GM23248 (cell line): Measurements from ENCODE around the gene PREP. TPM values are rescaled to one million over a fixed set of nuclear protein-coding genes. Genes with fewer than 3 reads are reported as not detected.

ENCODE experiments used
- DNase-seq: peaks from one replicate; pipeline ENCODE4 v3.0.0-alpha.2; 2015
- H2AFZ ChIP-seq: fragments of 200-600 bp; sonication (generic); 2 replicates; pipeline ENCODE4 v1.6.1; 2016; ENCODE audit warnings: antibody characterized with exemption
- H3F3A ChIP-seq: fragments of 200-600 bp; sonication (generic); 2 replicates; pipeline ENCODE4 v1.6.1; 2016; ENCODE audit warnings: mild to moderate bottlenecking, antibody characterized with exemption, mixed run types; ENCODE audit not compliant: insufficient read depth
- H3K27ac ChIP-seq: fragments of 200-600 bp; sonication (generic); 2 replicates; pipeline ENCODE4 v1.5.1; 2016; ENCODE audit warnings: mild to moderate bottlenecking
- H3K27me3 ChIP-seq: fragments of 200-600 bp; sonication (generic); replicated peaks from 2 replicates; pipeline ENCODE4 v1.6.1; 2016; ENCODE audit warnings: mild to moderate bottlenecking; ENCODE audit not compliant: insufficient read depth
- H3K36me3 ChIP-seq: fragments of 200-600 bp; sonication (generic); 2 replicates; pipeline ENCODE4 v1.6.1; 2016; ENCODE audit warnings: low read depth, mild to moderate bottlenecking
- H3K4me1 ChIP-seq: fragments of 200-600 bp; sonication (generic); 2 replicates; pipeline ENCODE4 v1.6.1; 2016; ENCODE audit warnings: mild to moderate bottlenecking; ENCODE audit not compliant: insufficient read depth
- H3K4me2 ChIP-seq: fragments of 200-600 bp; sonication (generic); one replicate; pipeline ENCODE4 v1.6.1; 2016; ENCODE audit warnings: mild to moderate bottlenecking; ENCODE audit not compliant: unreplicated experiment
- H3K4me3 ChIP-seq: fragments of 200-600 bp; sonication (generic); 2 replicates; pipeline ENCODE4 v1.5.1; 2016; ENCODE audit warnings: mild to moderate bottlenecking
- H3K79me2 ChIP-seq: fragments of 200-600 bp; sonication (generic); 2 replicates; pipeline ENCODE4 v1.6.1; 2016; ENCODE audit warnings: mild to moderate bottlenecking; ENCODE audit not compliant: insufficient read depth
- H3K9ac ChIP-seq: fragments of 200-600 bp; sonication (generic); 2 replicates; pipeline ENCODE4 v1.6.1; 2016; ENCODE audit warnings: mild to moderate bottlenecking
- H3K9me2 ChIP-seq: fragments of 200-600 bp; sonication (generic); 2 replicates; pipeline ENCODE4 v1.6.1; 2016; ENCODE audit warnings: mixed run types, mild to moderate bottlenecking, moderate library complexity; ENCODE audit not compliant: insufficient read depth
- H3K9me3 ChIP-seq: fragments of 200-600 bp; sonication (generic); one replicate; pipeline ENCODE4 v1.6.1; 2017; ENCODE audit warnings: low read depth
- H4K20me1 ChIP-seq: fragments of 200-600 bp; sonication (generic); 2 replicates; pipeline ENCODE4 v1.6.0; 2016; ENCODE audit not compliant: insufficient read depth
- EZH2 ChIP-seq: fragments of 200-600 bp; sonication (generic); IDR thresholded peaks from 2 replicates; pipeline ENCODE4 v1.6.1; 2018; ENCODE audit warnings: antibody characterized with exemption, mild to moderate bottlenecking; ENCODE audit not compliant: insufficient read depth, poor library complexity, severe bottlenecking
- EZH2phosphoT487 ChIP-seq: fragments of 200-600 bp; sonication (generic); IDR thresholded peaks from 2 replicates; pipeline ENCODE4 v1.6.1; 2018; ENCODE audit warnings: antibody characterized with exemption, moderate library complexity, mild to moderate bottlenecking, low read depth; ENCODE audit not compliant: insufficient read depth
- WGBS, 2 experiments: methylation state at CpG; one replicate each; pipeline ENCODE4 v1.1.6; 2015 to 2017; ENCODE audit warnings: low lambda C conversion rate in 2 of 2, low coverage in 1 of 2; ENCODE audit errors: missing lambda C conversion rate in 2 of 2; 5-methylcytosine and 5-hydroxymethylcytosine counted together
- in situ Hi-C: fragments of 300-500 bp; cut with MboI; formaldehyde crosslinking; loops from 2 replicates; pipeline ENCODE4 v1.15.0; 2020
- polyA plus RNA-seq: library from polyadenylated mRNA; unstranded; fragments of >200 nt; fragmentation: Nextera tagmentation; extraction: Ambion mirVana; gene quantifications from 2 replicates; pipeline ENCODE4 v1.2.1, GENCODE V29; 2016
- total RNA-seq: library from RNA; depleted of rRNA; stranded (reverse); fragments of >200 nt; shearing (Covaris generic); gene quantifications from 2 replicates; pipeline ENCODE4 v1.2.3, GENCODE V29; 2014

The PREP gene
- total and polyA plus RNA-seq, 2 experiments from 2014 or later: 18.9 to 37.9 TPM

- no peak overlapping the region for H2AFZ ChIP-seq
- no peak overlapping the region for H3K4me3 ChIP-seq
- H3K79me2 ChIP-seq: no peaks in the 10 kb centered on the region
- H3K36me3 ChIP-seq: peaks cover 16% of the 10 kb centered on the region
- 34 to 35% methylated on average over 2 of the region's 2 CpGs for WGBS, 2 experiments
- H3K27ac ChIP-seq: no peak overlapping the region
- H3K4me2 ChIP-seq: no peak overlapping the region
- no peak overlapping the region for H3K9ac ChIP-seq
- H3K27me3 ChIP-seq: no peaks in the 10 kb centered on the region
- H3K4me1 ChIP-seq: peaks cover 20% of the 10 kb centered on the region
- no peaks in the 10 kb centered on the region for H3K9me3 ChIP-seq
- in situ Hi-C loops: no loop called here
- no peaks in the 10 kb centered on the region for H3K9me2 ChIP-seq
- peaks cover 18% of the 10 kb centered on the region for H3F3A ChIP-seq
- H4K20me1 ChIP-seq: 0 out of 2 replicates have a peak, but pooled peaks cover 4% of the 10 kb centered on the region
- DNase-seq: peak; percentile 47
- no peak for TF ChIP-seq EZH2phosphoT487
- TF ChIP-seq EZH2: no peak
Observed at GRCh38 chr6:105326216-105326615, 76.7 kb downstream of the PREP start.

- Histone ChIP-seq H3K4me2 (no peak overlapping the region), H3K36me3 (peaks cover 17% of the 10 kb centered on the region), H3K79me2 (no peaks in the 10 kb centered on the region), H3K4me3 (no peak overlapping the region), H3K9me2 (no peaks in the 10 kb centered on the region), H4K20me1 (0 out of 2 replicates have a peak, but pooled peaks cover 4% of the 10 kb centered on the region), H3K27ac (no peak overlapping the region), H3K4me1 (peaks cover 23% of the 10 kb centered on the region), H3K9ac (no peak overlapping the region), H3K9me3 (no peaks in the 10 kb centered on the region), H2AFZ (no peak overlapping the region), H3K27me3 (no peaks in the 10 kb centered on the region), H3F3A (peaks cover 24% of the 10 kb centered on the region)
- DNase-seq: peak; percentile 53
- in situ Hi-C loops: no loop called here
- TF ChIP-seq EZH2phosphoT487 (no peak), EZH2 (no peak)
- WGBS, 2 experiments: 72 to 77% methylated on average over 9 of the region's 9 CpGs
Observed at GRCh38 chr6:105324386-105324950, 78.4 kb downstream of the PREP start.

- no peak overlapping the region for H3K27ac ChIP-seq
- H3F3A ChIP-seq: peaks cover 17% of the 10 kb centered on the region
- no peak overlapping the region for H3K9ac ChIP-seq
- H3K4me3 ChIP-seq: no peak overlapping the region
- no peak overlapping the region for H3K4me2 ChIP-seq
- no peak overlapping the region for H2AFZ ChIP-seq
- no peaks in the 10 kb centered on the region for H3K79me2 ChIP-seq
- 91 to 100% methylated on average over 3 of the region's 3 CpGs for WGBS, 2 experiments
- DNase-seq: no peak
- peaks cover 36% of the 10 kb centered on the region for H3K4me1 ChIP-seq
- 0 out of 2 replicates have a peak, but pooled peaks cover 3% of the 10 kb centered on the region for H4K20me1 ChIP-seq
- peaks cover 17% of the 10 kb centered on the region for H3K36me3 ChIP-seq
- in situ Hi-C loops: no loop called here
- H3K27me3 ChIP-seq: no peaks in the 10 kb centered on the region
- no peaks in the 10 kb centered on the region for H3K9me2 ChIP-seq
- no peaks in the 10 kb centered on the region for H3K9me3 ChIP-seq
- TF ChIP-seq EZH2 (no peak), EZH2phosphoT487 (no peak)
Observed at GRCh38 chr6:105322499-105323225, 80.2 kb downstream of the PREP start.

- no peaks in the 10 kb centered on the region for H3K79me2 ChIP-seq
- no peaks in the 10 kb centered on the region for H3K27me3 ChIP-seq
- no peaks in the 10 kb centered on the region for H3K9me2 ChIP-seq
- no peak overlapping the region for H3K4me3 ChIP-seq
- DNase-seq: no peak
- no peaks in the 10 kb centered on the region for H4K20me1 ChIP-seq
- H3F3A ChIP-seq: peaks cover 8% of the 10 kb centered on the region
- no peaks in the 10 kb centered on the region for H3K9me3 ChIP-seq
- in situ Hi-C loops: no loop called here
- H2AFZ ChIP-seq: no peak overlapping the region
- H3K4me1 ChIP-seq: peaks cover 27% of the 10 kb centered on the region
- WGBS, 2 experiments: 100% methylated on average over 2 of the region's 2 CpGs
- no peak overlapping the region for H3K9ac ChIP-seq
- H3K27ac ChIP-seq: no peak overlapping the region
- peaks cover 17% of the 10 kb centered on the region for H3K36me3 ChIP-seq
- H3K4me2 ChIP-seq: no peak overlapping the region
- TF ChIP-seq EZH2phosphoT487: no peak
- TF ChIP-seq EZH2: no peak
Observed at GRCh38 chr6:105321728-105322127, 81.2 kb downstream of the PREP start.
